GM23248 (cell line): ENCODE results near the gene NRP2. TPM values are rescaled to one million over a fixed set of nuclear protein-coding genes. Genes with fewer than 3 reads are reported as not detected.

Source experiments
- DNase-seq: peaks from one replicate; pipeline ENCODE4 v3.0.0-alpha.2; 2015
- H2AFZ ChIP-seq: fragments of 200-600 bp; sonication (generic); 2 replicates; pipeline ENCODE4 v1.6.1; 2016; ENCODE audit warnings: antibody characterized with exemption
- H3F3A ChIP-seq: fragments of 200-600 bp; sonication (generic); 2 replicates; pipeline ENCODE4 v1.6.1; 2016; ENCODE audit warnings: mild to moderate bottlenecking, antibody characterized with exemption, mixed run types; ENCODE audit not compliant: insufficient read depth
- H3K27ac ChIP-seq: fragments of 200-600 bp; sonication (generic); 2 replicates; pipeline ENCODE4 v1.5.1; 2016; ENCODE audit warnings: mild to moderate bottlenecking
- H3K27me3 ChIP-seq: fragments of 200-600 bp; sonication (generic); replicated peaks from 2 replicates; pipeline ENCODE4 v1.6.1; 2016; ENCODE audit warnings: mild to moderate bottlenecking; ENCODE audit not compliant: insufficient read depth
- H3K36me3 ChIP-seq: fragments of 200-600 bp; sonication (generic); 2 replicates; pipeline ENCODE4 v1.6.1; 2016; ENCODE audit warnings: low read depth, mild to moderate bottlenecking
- H3K4me1 ChIP-seq: fragments of 200-600 bp; sonication (generic); 2 replicates; pipeline ENCODE4 v1.6.1; 2016; ENCODE audit warnings: mild to moderate bottlenecking; ENCODE audit not compliant: insufficient read depth
- H3K4me2 ChIP-seq: fragments of 200-600 bp; sonication (generic); one replicate; pipeline ENCODE4 v1.6.1; 2016; ENCODE audit warnings: mild to moderate bottlenecking; ENCODE audit not compliant: unreplicated experiment
- H3K4me3 ChIP-seq: fragments of 200-600 bp; sonication (generic); 2 replicates; pipeline ENCODE4 v1.5.1; 2016; ENCODE audit warnings: mild to moderate bottlenecking
- H3K79me2 ChIP-seq: fragments of 200-600 bp; sonication (generic); 2 replicates; pipeline ENCODE4 v1.6.1; 2016; ENCODE audit warnings: mild to moderate bottlenecking; ENCODE audit not compliant: insufficient read depth
- H3K9ac ChIP-seq: fragments of 200-600 bp; sonication (generic); 2 replicates; pipeline ENCODE4 v1.6.1; 2016; ENCODE audit warnings: mild to moderate bottlenecking
- H3K9me2 ChIP-seq: fragments of 200-600 bp; sonication (generic); 2 replicates; pipeline ENCODE4 v1.6.1; 2016; ENCODE audit warnings: mixed run types, mild to moderate bottlenecking, moderate library complexity; ENCODE audit not compliant: insufficient read depth
- H3K9me3 ChIP-seq: fragments of 200-600 bp; sonication (generic); one replicate; pipeline ENCODE4 v1.6.1; 2017; ENCODE audit warnings: low read depth
- H4K20me1 ChIP-seq: fragments of 200-600 bp; sonication (generic); 2 replicates; pipeline ENCODE4 v1.6.0; 2016; ENCODE audit not compliant: insufficient read depth
- EZH2 ChIP-seq: fragments of 200-600 bp; sonication (generic); IDR thresholded peaks from 2 replicates; pipeline ENCODE4 v1.6.1; 2018; ENCODE audit warnings: antibody characterized with exemption, mild to moderate bottlenecking; ENCODE audit not compliant: insufficient read depth, poor library complexity, severe bottlenecking
- EZH2phosphoT487 ChIP-seq: fragments of 200-600 bp; sonication (generic); IDR thresholded peaks from 2 replicates; pipeline ENCODE4 v1.6.1; 2018; ENCODE audit warnings: antibody characterized with exemption, moderate library complexity, mild to moderate bottlenecking, low read depth; ENCODE audit not compliant: insufficient read depth
- WGBS, 2 experiments: methylation state at CpG; one replicate each; pipeline ENCODE4 v1.1.6; 2015 to 2017; ENCODE audit warnings: low lambda C conversion rate in 2 of 2, low coverage in 1 of 2; ENCODE audit errors: missing lambda C conversion rate in 2 of 2; 5-methylcytosine and 5-hydroxymethylcytosine counted together
- in situ Hi-C: fragments of 300-500 bp; cut with MboI; formaldehyde crosslinking; loops from 2 replicates; pipeline ENCODE4 v1.15.0; 2020
- polyA plus RNA-seq: library from polyadenylated mRNA; unstranded; fragments of >200 nt; fragmentation: Nextera tagmentation; extraction: Ambion mirVana; gene quantifications from 2 replicates; pipeline ENCODE4 v1.2.1, GENCODE V29; 2016
- total RNA-seq: library from RNA; depleted of rRNA; stranded (reverse); fragments of >200 nt; shearing (Covaris generic); gene quantifications from 2 replicates; pipeline ENCODE4 v1.2.3, GENCODE V29; 2014

NRP2 gene
- total and polyA plus RNA-seq, 2 experiments from 2014 or later: 6.9 to 9.0 TPM

DNA sequence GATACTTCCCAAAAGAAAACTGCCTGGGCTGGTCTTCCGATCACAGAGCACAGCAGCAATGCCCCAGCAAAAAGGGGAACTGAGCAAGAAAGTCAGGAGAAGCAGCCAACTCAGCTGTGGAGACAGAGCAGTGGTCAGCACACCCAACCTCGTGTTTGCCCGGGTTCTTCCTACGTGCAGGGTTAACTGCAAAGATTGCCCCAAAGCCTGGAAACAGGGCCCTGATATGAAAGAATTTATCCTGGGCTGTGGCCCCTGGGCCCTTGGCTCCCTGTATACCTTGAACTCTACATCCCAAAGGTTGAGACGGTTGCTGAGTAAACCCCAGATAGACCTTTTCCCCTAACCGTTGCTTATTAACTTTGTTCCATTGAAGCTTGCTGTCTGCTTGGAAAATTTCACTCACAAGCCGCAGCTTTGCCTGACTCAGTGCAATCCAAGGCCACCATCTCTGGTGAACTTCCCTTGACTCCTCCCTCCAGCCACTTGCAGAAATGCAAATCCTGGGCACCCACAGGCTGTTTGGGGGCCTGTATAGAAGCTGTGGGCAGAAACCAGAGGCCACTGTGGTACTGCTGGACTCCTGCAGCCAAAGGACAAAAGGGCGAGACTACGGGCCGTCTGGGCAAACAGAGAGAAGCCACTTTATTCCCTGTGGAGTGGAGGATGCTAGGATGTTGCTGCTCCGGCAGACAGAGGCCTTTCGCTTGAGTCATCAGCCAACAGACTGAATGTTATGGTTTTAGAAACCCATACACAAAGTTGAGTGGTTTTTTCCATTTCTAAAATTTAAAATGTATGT is 18.2 kb downstream of the NRP2 start:
- peak overlapping the region; percentile 95 for H3K27ac ChIP-seq
- H3K79me2 ChIP-seq: no peaks in the 10 kb centered on the region
- H3K4me3 ChIP-seq: no peak overlapping the region
- H3K4me2 ChIP-seq: peak overlapping the region; percentile 64
- in situ Hi-C loops: no loop called here
- 52 to 53% methylated on average over 12 of the region's 12 CpGs for WGBS, 2 experiments
- H3K9me2 ChIP-seq: no peaks in the 10 kb centered on the region
- no peaks in the 10 kb centered on the region for H3K9me3 ChIP-seq
- peak overlapping the region; percentile 58 for H3K9ac ChIP-seq
- peak overlapping the region; percentile 61 for H2AFZ ChIP-seq
- H3K4me1 ChIP-seq: peaks cover 53% of the 10 kb centered on the region
- peaks cover 38% of the 10 kb centered on the region for H3F3A ChIP-seq
- DNase-seq: peak; percentile 92
- TF ChIP-seq EZH2phosphoT487: no peak
- TF ChIP-seq EZH2: no peak
- H3K27me3 ChIP-seq: no peaks in the 10 kb centered on the region
- no peaks in the 10 kb centered on the region for H3K36me3 ChIP-seq
- no peaks in the 10 kb centered on the region for H4K20me1 ChIP-seq

- in situ Hi-C loops: no loop called here
- Histone ChIP-seq H3K9me3 (no peaks in the 10 kb centered on the region), H3K27me3 (no peaks in the 10 kb centered on the region), H3K4me1 (peaks cover 51% of the 10 kb centered on the region), H4K20me1 (no peaks in the 10 kb centered on the region), H2AFZ (no peak overlapping the region), H3K4me2 (peak overlapping the region; percentile 64), H3K36me3 (no peaks in the 10 kb centered on the region), H3K9ac (peak overlapping the region; percentile 58), H3K79me2 (no peaks in the 10 kb centered on the region), H3K27ac (peak overlapping the region; percentile 95), H3F3A (peaks cover 45% of the 10 kb centered on the region), H3K4me3 (no peak overlapping the region), H3K9me2 (no peaks in the 10 kb centered on the region)
- DNase-seq: peak; percentile 69
- 0% methylated on average over 1 of the region's 1 CpG for WGBS, 2 experiments
- TF ChIP-seq EZH2: no peak
- TF ChIP-seq EZH2phosphoT487: no peak
These were observed 19.2 kb downstream of the NRP2 start for GRCh38 chr2:205701509-205701908.

DNA sequence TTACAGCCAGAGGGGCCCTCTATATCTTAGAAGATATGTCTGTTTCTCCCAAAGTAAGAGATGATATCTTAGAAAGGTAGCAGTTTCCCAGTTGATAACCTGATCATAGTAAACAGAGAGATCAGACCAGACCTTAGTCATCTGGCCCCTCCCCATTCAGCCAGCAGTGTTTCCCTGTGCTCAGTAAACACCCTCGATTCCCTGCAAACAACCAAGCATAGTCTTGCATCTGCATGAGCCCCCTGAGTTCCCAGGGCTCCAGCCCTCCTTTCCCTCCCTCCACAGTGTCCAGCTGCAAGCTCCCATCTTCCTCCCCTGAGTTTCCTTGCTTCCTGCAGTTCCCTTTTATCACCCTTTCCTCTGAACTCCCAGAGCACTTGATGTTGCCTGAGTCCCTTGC is 20.3 kb downstream of the NRP2 start:
- H3K9me2 ChIP-seq: no peaks in the 10 kb centered on the region
- in situ Hi-C loops: no loop called here
- H3K27ac ChIP-seq: no peak overlapping the region
- H3K4me2 ChIP-seq: no peak overlapping the region
- no peak overlapping the region for H2AFZ ChIP-seq
- 88 to 94% methylated on average over 1 of the region's 1 CpG for WGBS, 2 experiments
- H3K4me3 ChIP-seq: no peak overlapping the region
- H3F3A ChIP-seq: peaks cover 54% of the 10 kb centered on the region
- no peaks in the 10 kb centered on the region for H4K20me1 ChIP-seq
- no peak for DNase-seq
- no peaks in the 10 kb centered on the region for H3K36me3 ChIP-seq
- TF ChIP-seq EZH2 (no peak), EZH2phosphoT487 (no peak)
- peaks cover 60% of the 10 kb centered on the region for H3K4me1 ChIP-seq
- no peak overlapping the region for H3K9ac ChIP-seq
- no peaks in the 10 kb centered on the region for H3K79me2 ChIP-seq
- H3K9me3 ChIP-seq: no peaks in the 10 kb centered on the region
- no peaks in the 10 kb centered on the region for H3K27me3 ChIP-seq

GRCh38 chr2:205703471-205704126 is 21.3 kb downstream of the NRP2 start:
- TF ChIP-seq EZH2 (no peak), EZH2phosphoT487 (no peak)
- Histone ChIP-seq H3K4me3 (no peak overlapping the region), H3K9ac (no peak overlapping the region), H4K20me1 (no peaks in the 10 kb centered on the region), H3K4me2 (no peak overlapping the region), H3K9me3 (no peaks in the 10 kb centered on the region), H3K79me2 (no peaks in the 10 kb centered on the region), H3K9me2 (no peaks in the 10 kb centered on the region), H3K27me3 (no peaks in the 10 kb centered on the region), H2AFZ (no peak overlapping the region), H3K4me1 (peaks cover 53% of the 10 kb centered on the region), H3F3A (peaks cover 52% of the 10 kb centered on the region), H3K36me3 (no peaks in the 10 kb centered on the region), H3K27ac (no peak overlapping the region)
- 93 to 96% methylated on average over 8 of the region's 8 CpGs for WGBS, 2 experiments
- no peak for DNase-seq
- in situ Hi-C loops: no loop called here
